Fibroblast of skin of right quadriceps (primary cell): ENCODE results near the gene AMER2.

ENCODE experiments used
- DNase-seq: peaks from one replicate; pipeline ENCODE4 v3.0.0-alpha.2; 2013

The AMER2 gene

DNA sequence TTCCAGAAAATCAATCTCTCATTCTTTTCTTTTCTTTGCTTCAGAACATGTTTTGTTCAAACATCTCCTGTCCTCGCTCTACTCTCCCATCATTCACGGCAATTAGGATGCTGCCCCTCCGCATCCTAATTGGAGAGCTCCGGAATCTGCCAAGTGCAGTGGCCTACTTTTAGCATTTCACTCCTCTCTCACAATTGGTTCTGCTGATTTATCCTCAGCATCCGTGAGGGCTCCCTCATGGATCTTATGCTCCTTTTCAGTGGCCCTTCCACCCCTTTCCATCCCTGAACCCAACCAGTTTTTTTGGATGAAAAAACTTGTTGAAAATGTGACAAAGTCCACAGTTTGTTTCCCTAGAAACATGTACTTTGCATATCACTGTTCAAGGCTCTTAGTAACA, 22.4 kb downstream of the AMER2 start:
- no peak for DNase-seq

DNA sequence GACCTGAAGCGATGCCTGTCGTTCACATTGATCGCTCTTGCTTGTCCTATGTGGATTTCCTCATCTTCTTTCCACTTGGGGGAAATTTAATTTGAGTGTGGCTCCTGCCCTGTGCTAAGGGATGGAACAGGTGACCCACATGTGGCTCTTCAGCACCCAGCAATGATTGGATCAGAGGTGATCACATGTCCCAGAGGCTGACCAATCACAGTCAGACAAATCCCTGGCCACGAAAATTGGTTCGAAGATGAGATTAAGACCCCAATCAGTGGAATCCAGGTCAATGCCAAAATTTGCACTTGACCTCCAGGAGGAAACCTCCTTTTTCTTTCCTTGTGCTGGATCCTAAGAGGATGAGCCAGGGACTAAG, 23.7 kb downstream of the AMER2 start:
- no peak for DNase-seq

DNA sequence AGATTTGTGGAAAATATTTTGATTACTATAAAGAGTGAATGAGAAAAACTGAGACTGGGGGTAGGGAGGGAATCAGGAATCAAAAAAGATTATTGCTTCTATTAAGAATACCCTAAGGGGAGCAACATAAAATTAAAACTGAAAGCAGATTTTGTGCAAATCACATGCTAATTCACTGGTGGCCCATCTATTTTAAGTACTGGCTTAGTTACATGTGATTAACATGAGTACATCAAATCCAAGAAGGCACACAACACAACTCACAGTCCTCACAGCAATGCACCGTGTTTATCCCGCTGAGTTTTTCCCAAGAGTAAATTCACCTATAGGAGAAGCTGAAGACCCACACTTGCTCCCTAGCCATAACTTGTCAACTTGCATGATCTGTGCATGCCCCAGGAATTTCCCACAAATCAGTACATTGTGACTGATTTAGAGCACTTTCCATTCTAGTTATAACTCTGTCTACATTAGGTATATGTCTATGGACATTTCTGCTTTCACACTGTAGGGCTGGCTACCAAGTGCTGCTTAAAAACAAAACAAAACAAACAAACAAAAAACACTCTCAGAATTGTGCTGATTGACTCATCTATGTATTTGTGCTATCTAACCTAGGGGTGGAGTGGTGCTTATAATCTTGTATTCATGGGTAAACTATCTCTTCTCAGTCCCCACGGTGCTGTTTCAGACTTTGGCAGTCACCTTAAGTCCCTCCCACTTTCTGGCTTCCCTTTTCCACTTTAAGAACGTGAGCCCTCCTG, 24.3 kb downstream of the AMER2 start:
- DNase-seq, result no peak

DNA sequence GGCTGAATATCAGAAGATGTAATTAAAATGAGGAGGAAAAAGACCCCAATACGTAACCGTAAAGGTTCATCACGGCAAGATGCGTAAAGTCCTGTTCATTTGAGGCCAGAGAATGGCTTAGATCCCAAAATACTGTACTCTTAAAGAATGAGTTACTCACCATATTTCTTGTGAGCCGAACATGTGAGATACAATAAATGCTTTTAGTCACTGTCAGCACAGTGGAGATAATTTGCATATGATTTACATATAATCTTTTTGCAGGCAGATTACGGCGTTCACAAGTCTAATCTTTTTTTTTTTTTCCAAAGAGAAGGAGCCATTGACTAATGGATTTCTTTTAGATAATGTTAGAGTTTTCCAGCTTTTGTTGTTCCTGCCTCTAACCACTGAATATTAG, 28.4 kb downstream of the AMER2 start:
- DNase-seq, result no peak

DNA sequence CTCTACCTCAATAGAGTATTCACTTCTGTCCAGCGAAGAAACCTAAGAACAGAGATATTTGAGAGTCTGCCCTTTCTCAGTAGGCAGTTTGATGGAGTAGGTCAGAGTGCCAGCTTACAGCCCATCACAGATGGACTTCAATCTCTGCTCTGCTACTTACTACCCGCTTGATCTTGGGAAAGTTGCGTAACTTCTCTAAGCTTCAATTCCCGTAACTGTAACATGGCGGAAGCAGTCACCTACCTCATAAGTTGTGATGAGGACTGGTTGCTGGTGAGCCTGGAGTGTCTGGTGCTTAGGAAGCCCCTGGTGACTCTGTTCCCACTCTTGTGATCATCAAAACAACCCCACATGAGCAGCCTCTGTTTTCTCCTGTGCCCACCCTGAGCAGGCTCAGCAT, 31.0 kb downstream of the AMER2 start:
- DNase-seq, result no peak

DNA sequence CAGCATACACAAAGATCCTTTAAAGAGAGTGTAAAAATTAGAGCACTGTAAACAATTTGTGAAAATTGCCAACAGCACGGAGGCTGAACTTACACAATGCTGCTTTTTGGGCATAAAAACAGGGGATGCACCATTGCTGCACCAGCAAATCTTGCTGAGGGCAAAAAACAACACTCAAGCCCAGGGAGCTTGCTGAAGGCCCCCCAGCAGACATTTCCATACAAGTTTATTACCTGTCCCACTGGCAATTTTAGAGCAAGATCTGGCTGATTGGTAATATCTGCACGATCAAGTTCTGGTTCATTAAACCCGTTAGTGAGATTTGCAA, 34.3 kb downstream of the AMER2 start:
- no peak for DNase-seq

DNA sequence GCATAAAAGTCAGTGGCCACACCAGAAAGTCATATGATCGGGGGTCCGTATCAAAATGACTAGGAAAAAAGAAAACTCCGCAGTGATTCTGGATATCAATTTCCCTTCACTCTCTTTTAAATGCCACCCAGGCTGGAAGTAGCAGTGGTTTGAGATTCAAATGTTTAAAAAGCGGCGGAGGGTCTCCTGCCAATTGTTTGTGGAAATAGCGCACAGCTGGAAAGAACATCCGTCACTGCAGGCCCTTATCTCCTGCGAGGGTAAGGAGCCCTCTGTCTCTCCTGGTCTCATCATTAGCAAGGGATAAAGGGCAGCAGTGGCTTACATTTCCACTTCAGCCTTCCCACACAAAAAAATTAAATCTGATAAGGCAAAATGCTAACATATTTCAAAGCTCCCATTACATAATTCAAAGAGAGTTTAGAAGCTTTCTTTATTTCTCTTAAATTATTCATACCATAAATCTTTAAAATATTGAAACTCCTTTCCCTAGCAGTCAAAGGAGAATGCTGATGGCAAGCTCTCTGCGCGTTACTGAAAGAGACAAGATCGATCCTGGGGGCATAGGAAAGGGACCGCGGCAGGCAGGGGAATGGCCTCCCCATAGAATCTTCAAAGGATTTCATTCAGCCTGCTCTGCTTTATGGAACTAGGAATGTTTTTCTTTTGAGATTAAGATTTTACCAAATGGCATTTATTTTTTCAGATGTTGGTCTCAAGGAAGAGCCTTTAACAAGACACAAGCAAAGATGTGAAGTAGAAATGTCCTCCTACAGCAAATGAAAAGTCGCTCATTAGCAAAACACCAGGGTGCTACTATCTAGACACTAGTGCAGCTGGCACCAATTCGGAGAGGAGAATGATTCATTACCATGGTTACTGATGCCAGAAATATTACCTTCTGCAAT, 35.0 kb downstream of the AMER2 start:
- no peak for DNase-seq

DNA sequence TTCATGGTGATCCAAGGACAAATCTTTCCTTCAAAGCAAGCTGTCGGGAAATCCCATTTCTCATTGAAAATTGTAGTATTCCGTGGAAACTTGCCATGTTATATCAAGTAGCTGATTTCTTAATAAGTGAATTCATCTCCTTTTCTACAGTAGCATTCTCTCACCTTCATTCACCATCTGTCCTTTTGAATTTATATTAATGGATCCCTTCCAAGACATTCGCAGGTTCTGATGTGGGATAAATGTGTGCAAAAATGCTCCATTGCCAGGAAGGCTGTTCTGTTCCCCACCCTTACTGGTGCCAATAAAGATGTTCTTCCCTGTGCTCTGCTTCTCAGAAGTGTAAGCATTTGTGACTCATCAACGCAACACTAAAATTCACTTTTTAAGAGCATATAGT, 36.2 kb downstream of the AMER2 start:
- DNase-seq, result no peak

DNA sequence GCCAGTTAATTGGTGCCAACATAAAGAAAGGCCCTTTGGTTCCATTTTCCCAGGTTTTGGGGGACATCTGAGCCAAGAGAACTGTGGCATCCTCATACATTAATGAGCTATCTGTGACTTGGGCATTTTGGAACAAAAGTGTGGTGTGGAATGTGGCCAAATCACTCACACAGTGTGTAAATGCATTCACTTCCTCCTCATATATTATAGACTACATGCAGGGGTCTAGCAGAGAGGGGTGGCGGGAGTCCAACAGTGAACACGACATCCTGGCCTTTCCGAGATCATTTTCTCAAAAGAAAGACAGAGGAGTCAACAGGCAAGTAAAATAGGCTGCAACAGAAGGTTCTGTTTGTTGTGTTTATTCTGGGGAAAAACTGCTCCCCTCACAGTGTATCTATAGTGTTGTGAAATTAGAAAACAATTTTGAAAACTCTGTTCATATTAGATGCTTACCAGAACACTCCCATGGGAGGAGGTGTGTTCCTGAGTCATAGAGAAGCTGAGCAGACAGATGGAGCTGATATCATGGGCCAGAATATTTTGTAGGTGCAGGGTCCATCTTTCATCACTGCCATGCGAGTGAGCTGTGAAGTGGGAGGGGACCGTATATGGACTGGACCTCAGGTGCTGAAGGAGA, 39.2 kb downstream of the AMER2 start:
- no peak for DNase-seq

DNA sequence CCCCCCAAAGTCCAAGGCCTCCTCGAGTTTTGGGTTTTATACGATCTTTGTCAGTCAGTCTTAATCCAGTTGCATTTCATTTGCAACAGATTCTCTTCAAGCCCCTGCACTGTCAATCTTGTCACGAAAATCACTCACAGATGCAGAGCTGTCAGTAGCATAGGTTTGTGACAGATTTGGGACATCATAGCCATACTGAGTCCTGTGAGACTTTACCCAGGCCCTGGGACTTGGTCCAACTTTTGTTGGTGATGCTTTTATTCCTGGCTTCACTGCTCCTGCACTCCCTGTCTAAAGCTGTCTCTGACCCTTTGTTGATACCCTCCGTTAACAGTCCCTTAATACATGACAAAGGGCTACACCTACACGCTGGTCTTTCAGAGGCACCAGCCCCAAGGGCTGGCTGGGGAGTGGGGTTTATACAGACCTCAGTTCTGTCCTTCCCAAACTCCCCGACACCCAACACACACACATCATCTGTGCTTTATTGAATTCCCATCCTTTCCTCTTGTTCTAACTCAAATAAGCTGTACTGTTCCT, 40.1 kb downstream of the AMER2 start:
- DNase-seq, result no peak

DNA sequence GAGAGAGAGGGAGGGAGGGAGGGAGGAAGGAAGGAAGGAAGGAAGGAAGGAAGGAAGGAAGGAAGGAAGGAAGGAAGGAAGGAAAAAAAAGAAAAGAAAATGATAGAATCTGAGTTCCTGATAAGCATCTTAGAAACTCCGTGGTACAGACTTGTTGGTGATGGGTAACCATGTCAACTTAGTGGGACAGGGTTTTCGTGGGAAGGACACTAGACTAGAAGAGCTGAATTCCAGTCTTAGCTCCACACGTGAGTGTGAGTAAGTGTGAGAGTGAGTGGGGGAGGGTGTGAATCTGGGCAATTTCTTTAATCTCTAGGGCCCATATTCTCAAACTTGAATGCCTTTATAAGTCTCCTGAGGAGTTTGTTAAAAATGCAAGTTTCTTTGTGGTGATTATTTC, 41.1 kb downstream of the AMER2 start:
- no peak for DNase-seq

DNA sequence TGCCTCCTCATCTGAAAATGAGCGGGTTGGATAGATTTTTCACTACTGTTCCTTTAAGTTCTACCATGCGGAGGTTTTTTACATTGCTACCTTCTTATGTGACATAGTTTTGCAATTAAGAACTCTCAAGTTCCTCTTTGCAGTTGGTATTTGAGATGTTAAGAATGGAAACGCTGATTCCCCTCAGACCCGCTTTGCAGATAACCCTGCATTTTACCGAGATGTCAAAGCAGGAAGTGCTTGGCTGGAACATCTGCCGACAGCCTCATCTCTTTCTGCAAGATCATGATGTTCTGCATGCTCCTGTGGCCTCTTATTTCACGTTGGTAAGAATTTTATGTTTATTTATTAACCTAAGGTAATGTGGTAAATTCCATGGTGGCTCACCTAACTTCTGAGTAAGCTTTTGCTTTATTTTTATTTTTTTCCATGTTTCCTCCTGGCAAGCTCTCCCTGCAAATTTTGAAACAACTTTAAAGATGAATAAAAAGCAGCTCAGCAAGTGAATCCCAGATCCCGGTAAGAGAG, 53.6 kb downstream of the AMER2 start:
- no peak for DNase-seq

DNA sequence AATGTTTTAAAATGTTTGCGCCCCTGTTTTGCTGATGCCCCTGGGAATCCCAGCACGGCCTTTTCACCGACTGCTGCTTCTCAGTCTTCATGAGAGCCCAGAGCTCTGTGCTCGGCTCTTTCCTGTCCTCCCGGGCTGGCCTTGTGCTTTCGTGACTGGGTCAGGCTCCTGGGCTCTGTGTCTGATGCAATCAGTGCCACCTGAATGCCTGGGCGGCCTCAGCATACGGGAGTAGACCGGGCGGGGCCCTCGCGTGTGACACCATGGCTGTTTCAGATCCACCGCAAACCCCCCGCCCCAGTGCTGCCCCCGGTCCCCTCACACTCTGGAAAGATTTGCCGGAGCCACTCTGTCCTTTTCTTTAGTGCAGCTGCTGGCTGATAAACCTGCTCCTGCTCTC, 54.8 kb downstream of the AMER2 start:
- DNase-seq, result no peak

DNA sequence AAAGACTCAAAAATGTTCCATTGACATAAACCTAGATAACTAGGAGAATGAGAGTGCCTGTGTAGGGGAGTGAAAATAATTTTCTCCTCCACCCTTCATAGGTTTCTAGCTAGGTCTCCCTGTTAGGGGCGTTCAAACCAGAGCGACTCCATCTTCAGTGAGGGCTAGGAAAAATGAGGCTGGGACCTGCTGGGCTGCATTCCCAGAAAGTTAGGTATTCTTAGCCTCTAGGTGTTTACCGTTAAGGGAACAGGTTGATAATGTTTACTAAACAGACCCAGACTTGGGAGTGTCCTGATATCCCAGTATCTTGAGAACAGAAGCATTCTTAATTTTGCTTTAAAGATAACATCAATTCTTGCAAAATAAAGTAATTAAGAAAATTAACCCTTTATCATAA, 56.0 kb downstream of the AMER2 start:
- DNase-seq, result no peak

DNA sequence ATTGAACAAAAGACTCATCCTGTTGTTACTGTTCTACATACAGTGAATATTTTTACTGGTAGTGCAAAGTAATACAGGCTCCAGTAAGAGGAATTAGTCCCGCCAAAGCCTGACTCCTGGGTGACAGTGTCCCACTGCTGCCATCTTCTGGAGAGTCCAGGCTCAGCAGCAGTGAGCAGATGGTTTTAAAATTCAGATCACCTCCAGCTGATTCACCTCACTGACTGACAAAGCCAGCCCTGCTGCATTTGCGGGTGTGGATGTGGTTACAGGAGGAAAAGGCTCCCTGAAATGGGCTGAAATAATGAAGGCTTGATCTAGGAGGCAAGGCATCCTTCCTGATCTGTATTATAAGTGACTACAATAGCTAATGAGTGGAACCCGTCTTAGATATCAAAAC, 57.9 kb downstream of the AMER2 start:
- DNase-seq, result peak; percentile 55

DNA sequence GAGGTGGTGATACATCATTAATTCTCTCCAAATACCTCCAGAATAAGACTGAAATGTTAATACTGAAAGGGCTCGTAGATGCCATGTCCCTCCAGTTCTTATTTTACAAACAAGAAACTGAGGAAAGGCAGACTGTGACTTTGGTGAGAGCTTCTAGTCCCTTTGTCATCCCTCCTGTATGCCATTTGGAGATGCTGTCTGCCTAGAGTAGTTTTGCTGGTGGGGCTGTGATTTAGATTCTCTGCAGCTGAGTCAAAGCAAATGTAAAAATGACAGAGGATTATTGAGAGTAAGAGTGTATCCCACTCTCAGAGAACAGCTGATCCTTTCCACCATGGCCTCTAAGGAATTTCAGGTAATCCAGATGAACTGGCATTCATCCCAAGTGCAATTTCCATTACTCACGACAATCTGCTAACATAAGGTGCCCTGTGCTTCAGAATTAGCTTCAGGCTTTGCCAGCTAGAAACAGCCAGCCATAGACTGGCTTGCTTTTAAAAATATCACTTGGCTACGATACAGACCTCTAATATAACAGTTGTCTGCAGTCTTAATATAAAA, 59.3 kb downstream of the AMER2 start:
- no peak for DNase-seq
